ENCODE results near the gene ITGA5. TPM values are rescaled to one million over a fixed set of nuclear protein-coding genes. Genes with fewer than 3 reads are reported as not detected.

ITGA5 gene
- total and polyA plus RNA-seq, 12 donors: 31.9 to 154 (median 48.8) TPM

DNA sequence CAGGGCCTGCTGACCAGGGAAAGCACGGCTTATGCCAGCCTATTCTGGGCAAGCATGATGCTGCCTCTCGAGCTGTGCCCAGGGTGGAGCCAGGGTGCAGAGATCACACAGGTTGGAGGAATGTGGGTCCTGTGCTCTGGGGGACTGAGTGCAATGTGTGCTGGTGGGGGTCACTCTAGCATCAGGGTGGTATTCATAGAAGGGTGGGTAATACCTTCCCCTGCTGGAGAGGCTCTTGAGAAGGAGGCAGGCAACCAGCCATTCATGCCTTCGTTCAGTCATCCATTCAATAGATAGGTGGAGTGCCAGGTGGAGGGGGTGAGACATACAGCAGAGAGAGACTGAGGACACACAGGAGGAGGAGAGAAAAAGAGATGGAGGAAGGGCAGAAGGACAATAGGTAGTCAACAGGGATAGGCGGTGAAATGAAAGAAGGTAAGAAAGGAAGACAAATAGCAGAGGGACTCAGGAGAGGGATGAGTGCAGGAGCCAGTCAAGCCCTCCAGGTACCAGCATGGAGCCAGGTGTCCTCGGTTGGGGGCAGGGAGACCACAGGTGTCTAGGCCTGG, 29.4 kb downstream of the ITGA5 start:
- no peaks in the 10 kb centered on the region for H3K27me3 ChIP-seq
- H3K27ac ChIP-seq: no peak overlapping the region
- WGBS, 2 donors: 83 to 92% methylated on average over 5 of the region's 5 CpGs
- intact Hi-C loops (cut with DNase I): no loop called here
- no peaks in the 10 kb centered on the region for H3K9me3 ChIP-seq
- no peak overlapping the region for H3K4me3 ChIP-seq
- TF ChIP-seq, protein P1, sequence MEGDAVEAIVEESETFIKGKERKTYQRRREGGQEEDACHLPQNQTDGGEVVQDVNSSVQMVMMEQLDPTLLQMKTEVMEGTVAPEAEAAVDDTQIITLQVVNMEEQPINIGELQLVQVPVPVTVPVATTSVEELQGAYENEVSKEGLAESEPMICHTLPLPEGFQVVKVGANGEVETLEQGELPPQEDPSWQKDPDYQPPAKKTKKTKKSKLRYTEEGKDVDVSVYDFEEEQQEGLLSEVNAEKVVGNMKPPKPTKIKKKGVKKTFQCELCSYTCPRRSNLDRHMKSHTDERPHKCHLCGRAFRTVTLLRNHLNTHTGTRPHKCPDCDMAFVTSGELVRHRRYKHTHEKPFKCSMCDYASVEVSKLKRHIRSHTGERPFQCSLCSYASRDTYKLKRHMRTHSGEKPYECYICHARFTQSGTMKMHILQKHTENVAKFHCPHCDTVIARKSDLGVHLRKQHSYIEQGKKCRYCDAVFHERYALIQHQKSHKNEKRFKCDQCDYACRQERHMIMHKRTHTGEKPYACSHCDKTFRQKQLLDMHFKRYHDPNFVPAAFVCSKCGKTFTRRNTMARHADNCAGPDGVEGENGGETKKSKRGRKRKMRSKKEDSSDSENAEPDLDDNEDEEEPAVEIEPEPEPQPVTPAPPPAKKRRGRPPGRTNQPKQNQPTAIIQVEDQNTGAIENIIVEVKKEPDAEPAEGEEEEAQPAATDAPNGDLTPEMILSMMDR (IDR thresholded peaks at IDR 0.05): no peak
- H3K36me3 ChIP-seq: peaks cover 0 to 27% (median 0%) of the 10 kb centered on the region in 9 donors
- DNase-seq: no peak
- no peak for ATAC-seq
- H3K4me1 ChIP-seq: peaks cover 0 to 70% (median 11%) of the 10 kb centered on the region in 9 donors

- no peak for ATAC-seq
- no peak for DNase-seq
Observed at GRCh38 chr12:54389134-54389508, 29.9 kb downstream of the ITGA5 start.

GRCh38 chr12:54388237-54389133, 30.6 kb downstream of the ITGA5 start:
- TF ChIP-seq, protein P1 (IDR thresholded peaks at IDR 0.05): no peak
- Histone ChIP-seq H3K27me3 (no peaks in the 10 kb centered on the region), H3K4me1 (peaks cover 0 to 61% (median 11%) of the 10 kb centered on the region in 9 donors), H3K27ac (no peak overlapping the region), H3K9me3 (no peaks in the 10 kb centered on the region), H3K36me3 (peaks cover 0 to 15% (median 0%) of the 10 kb centered on the region in 9 donors), H3K4me3 (no peak overlapping the region)
- WGBS, 2 donors: 72 to 78% methylated on average over 4 of the region's 4 CpGs
- intact Hi-C loops (cut with DNase I): no loop called here
- DNase-seq (no peak), ATAC-seq (no peak)

More at GRCh38 chr12:54389134-54389508, 29.9 kb downstream of the ITGA5 start:
- no peak overlapping the region for H3K27ac ChIP-seq
- TF ChIP-seq, protein P1 (IDR thresholded peaks at IDR 0.05): no peak
- peaks cover 0 to 22% (median 0%) of the 10 kb centered on the region in 9 donors for H3K36me3 ChIP-seq
- H3K27me3 ChIP-seq: no peaks in the 10 kb centered on the region
- H3K9me3 ChIP-seq: no peaks in the 10 kb centered on the region
- 86 to 88% methylated on average over 3 of the region's 3 CpGs for WGBS, 2 donors
- intact Hi-C loops (cut with DNase I): no loop called here
- peaks cover 0 to 67% (median 11%) of the 10 kb centered on the region in 9 donors for H3K4me1 ChIP-seq
- no peak overlapping the region for H3K4me3 ChIP-seq

DNA sequence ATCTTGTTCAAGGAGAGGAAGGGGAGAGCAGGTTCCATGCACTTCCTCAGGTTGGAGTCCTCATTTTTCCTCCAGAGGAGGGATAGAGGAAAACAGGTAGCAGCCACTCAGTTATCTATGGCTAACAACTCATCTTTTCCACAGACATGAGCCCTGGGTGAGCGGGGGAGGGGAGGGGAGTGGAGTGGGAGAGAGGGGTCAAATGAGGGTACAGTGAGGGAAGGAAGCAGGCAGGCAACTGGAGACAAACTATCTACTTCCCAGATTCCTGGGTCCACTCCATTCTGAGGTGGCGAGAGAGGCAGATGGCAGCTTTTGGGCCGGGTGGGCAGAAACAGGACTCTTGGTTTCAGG, 32.0 kb downstream of the ITGA5 start:
- Histone ChIP-seq H3K27ac (no peak overlapping the region), H3K4me3 (no peak overlapping the region), H3K27me3 (no peaks in the 10 kb centered on the region), H3K36me3 (peaks cover 0 to 3% (median 0%) of the 10 kb centered on the region in 9 donors), H3K4me1 (peaks cover 0 to 56% (median 11%) of the 10 kb centered on the region in 9 donors), H3K9me3 (no peaks in the 10 kb centered on the region)
- ATAC-seq: no peak
- intact Hi-C loops (cut with DNase I): no loop called here
- DNase-seq: no peak
- TF ChIP-seq, protein P1 (IDR thresholded peaks at IDR 0.05): no peak
- 89 to 96% methylated on average over 3 of the region's 3 CpGs for WGBS, 2 donors

Measured in heart right ventricle (tissue), 16 donors.